DND-41 (cell line): ENCODE data around the gene MYT1.

Experiments
- EZH2 ChIP-seq: IDR thresholded peaks from 3 replicates; pipeline ENCODE4 v1.6.1; 2012; ENCODE audit warnings: borderline replicate concordance, low read depth, mild to moderate bottlenecking, moderate library complexity, low read length, inconsistent platforms; ENCODE audit not compliant: severe bottlenecking
- TF ChIP-seq, protein P1 (sequence below): IDR thresholded peaks from 2 replicates; pipeline ENCODE4 v1.5.1; 2012; ENCODE audit warnings: borderline replicate concordance, low read length, moderate library complexity, mild to moderate bottlenecking; ENCODE audit not compliant: poor library complexity, severe bottlenecking; ENCODE audit errors: extremely low read depth

DNA sequence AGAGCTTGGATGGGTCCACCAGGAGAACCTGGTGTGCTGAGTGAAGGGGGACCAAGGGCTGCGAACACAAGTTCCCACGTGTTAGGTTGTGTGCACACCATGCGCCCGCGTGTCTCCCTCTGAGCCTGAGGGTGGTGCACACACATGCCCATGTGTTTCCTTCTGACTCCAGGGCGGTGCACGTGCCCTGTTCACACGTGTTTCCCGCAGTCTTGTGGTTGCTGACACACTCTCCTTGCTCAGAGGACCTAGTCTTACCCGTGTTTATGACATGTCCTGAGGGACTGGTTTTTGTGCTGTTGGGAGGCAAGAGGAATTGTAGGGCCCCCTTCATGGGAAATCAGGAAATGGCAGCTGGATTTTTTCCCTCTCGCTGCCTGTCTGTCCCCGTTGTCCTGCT is 55.0 kb downstream of the MYT1 start:
- TF ChIP-seq, protein P1, sequence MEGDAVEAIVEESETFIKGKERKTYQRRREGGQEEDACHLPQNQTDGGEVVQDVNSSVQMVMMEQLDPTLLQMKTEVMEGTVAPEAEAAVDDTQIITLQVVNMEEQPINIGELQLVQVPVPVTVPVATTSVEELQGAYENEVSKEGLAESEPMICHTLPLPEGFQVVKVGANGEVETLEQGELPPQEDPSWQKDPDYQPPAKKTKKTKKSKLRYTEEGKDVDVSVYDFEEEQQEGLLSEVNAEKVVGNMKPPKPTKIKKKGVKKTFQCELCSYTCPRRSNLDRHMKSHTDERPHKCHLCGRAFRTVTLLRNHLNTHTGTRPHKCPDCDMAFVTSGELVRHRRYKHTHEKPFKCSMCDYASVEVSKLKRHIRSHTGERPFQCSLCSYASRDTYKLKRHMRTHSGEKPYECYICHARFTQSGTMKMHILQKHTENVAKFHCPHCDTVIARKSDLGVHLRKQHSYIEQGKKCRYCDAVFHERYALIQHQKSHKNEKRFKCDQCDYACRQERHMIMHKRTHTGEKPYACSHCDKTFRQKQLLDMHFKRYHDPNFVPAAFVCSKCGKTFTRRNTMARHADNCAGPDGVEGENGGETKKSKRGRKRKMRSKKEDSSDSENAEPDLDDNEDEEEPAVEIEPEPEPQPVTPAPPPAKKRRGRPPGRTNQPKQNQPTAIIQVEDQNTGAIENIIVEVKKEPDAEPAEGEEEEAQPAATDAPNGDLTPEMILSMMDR, result no peak
- TF ChIP-seq EZH2, result no peak
